K562 (cell line): ENCODE data around the gene SUPT5H. TPM values are rescaled to one million over a fixed set of nuclear protein-coding genes. Genes with fewer than 3 reads are reported as not detected.

Experiments used
- ETV5 ChIP-seq: sonication (generic); formaldehyde crosslinking; IDR thresholded peaks from 2 replicates; pipeline ENCODE4 v1.4.0; 2020; ENCODE audit warnings: low read depth, mild to moderate bottlenecking, missing genetic modification reagents
- FIP1L1 ChIP-seq: fragments of 200-400 bp; formaldehyde crosslinking; IDR thresholded peaks from 2 replicates; pipeline ENCODE4 v1.6.1; 2018; ENCODE audit warnings: mild to moderate bottlenecking, low read depth, low read length; ENCODE audit not compliant: poor library complexity, severe bottlenecking
- HNRNPUL1 ChIP-seq: fragments of 200-400 bp; formaldehyde crosslinking; IDR thresholded peaks from 2 replicates; pipeline ENCODE4 v1.6.1; 2017; ENCODE audit warnings: low read length
- ILF3 ChIP-seq: fragments of 450-650 bp; IDR thresholded peaks from 2 replicates; pipeline ENCODE4 v1.6.1; 2018; ENCODE audit warnings: antibody characterized with exemption, mild to moderate bottlenecking, moderate library complexity, borderline replicate concordance
- ILK ChIP-seq: fragments of 450-650 bp; IDR thresholded peaks from 2 replicates; pipeline ENCODE4 v1.6.1; 2016; ENCODE audit warnings: missing genetic modification characterization, low read depth, mild to moderate bottlenecking, missing compliant biosample characterization, moderate library complexity, borderline replicate concordance
- MED1 ChIP-seq: sonication (generic); formaldehyde crosslinking; IDR thresholded peaks from 2 replicates; pipeline ENCODE4 v1.8.1; 2023; ENCODE audit warnings: missing genetic modification reagents, borderline replicate concordance
- MTA3 ChIP-seq: fragments of 450-650 bp; formaldehyde crosslinking; IDR thresholded peaks from 2 replicates; pipeline ENCODE4 v1.6.1; 2017; ENCODE audit warnings: mild to moderate bottlenecking, borderline replicate concordance
- PML ChIP-seq: IDR thresholded peaks from 2 replicates; pipeline ENCODE4 v1.6.1; 2012; ENCODE audit warnings: low read length, inconsistent platforms
- RCOR1 ChIP-seq, 2 experiments: IDR thresholded peaks; 2 replicates each; pipeline ENCODE4 v1.6.1; 2012; ENCODE audit warnings: low read depth in 2 of 2, low read length in 2 of 2, borderline replicate concordance in 1 of 2, improper control_type of control experiment in 1 of 2
- SMARCB1 ChIP-seq: IDR thresholded peaks from 2 replicates; pipeline ENCODE4 v1.6.1; 2011; ENCODE audit warnings: improper control_type of control experiment, low read depth; ENCODE audit not compliant: insufficient read length
- TEAD1 ChIP-seq, 2 experiments: fragments of 450-650 bp in 1 of 2; sonication (generic) in 1 of 2; formaldehyde crosslinking; IDR thresholded peaks; 2 replicates each; pipeline versions ENCODE4 v1.4.0 to v1.8.0; 2020 to 2022; ENCODE audit warnings: mild to moderate bottlenecking in 2 of 2, missing genetic modification reagents in 1 of 2
- ZBTB1 ChIP-seq: sonication (generic); formaldehyde crosslinking; IDR thresholded peaks from 2 replicates; pipeline ENCODE4 v1.8.1; 2023; ENCODE audit warnings: missing genetic modification reagents, low read depth, mild to moderate bottlenecking, borderline replicate concordance
- ZFX ChIP-seq: sonication (generic); formaldehyde crosslinking; IDR thresholded peaks from 2 replicates; pipeline ENCODE4 v1.8.0; 2022; ENCODE audit warnings: mild to moderate bottlenecking, missing genetic modification reagents, moderate library complexity
- polyA plus RNA-seq, 8 experiments: library from polyadenylated mRNA; depleted of rRNA in 4 of 8; stranded (reverse) in 5 of 8; unstranded in 3 of 8; fragments of >200 nt; fragmentation: Nextera tagmentation in 2 of 8; fragmentation: Illumina TruSeq in 1 of 8; extraction: Ambion mirVana in 2 of 8; extraction: Trizol in 1 of 8; gene quantifications; 2 replicates each; pipeline versions ENCODE4 v1.2.1 to v1.2.3, GENCODE V29; 2011 to 2014; ENCODE audit warnings: inconsistent platforms in 1 of 8, missing spikeins in 1 of 8
- total RNA-seq, 7 experiments: library from RNA; depleted of rRNA in 6 of 7; stranded (reverse); fragments of >200 nt in 6 of 7; fragmentation: Illumina TruSeq in 2 of 7; extraction: Trizol in 2 of 7; gene quantifications; 2 replicates each; pipeline versions ENCODE4 v1.2.1 to v1.2.3, GENCODE V29; 2011 to 2021; ENCODE audit warnings: low replicate concordance in 1 of 7
- TF ChIP-seq, protein P1 (sequence below): fragments of 200-600 bp; sonication (generic); IDR thresholded peaks from one replicate; pipeline ENCODE4 v1.6.1; 2012; ENCODE audit warnings: mild to moderate bottlenecking, low read depth, low read length, inconsistent platforms
- TF ChIP-seq, protein P2 (sequence below): sonication (generic); formaldehyde crosslinking; IDR thresholded peaks from 2 replicates; pipeline ENCODE4 v1.8.0; 2022; ENCODE audit warnings: missing genetic modification reagents, mild to moderate bottlenecking, moderate library complexity, borderline replicate concordance

SUPT5H gene
- total and polyA plus RNA-seq, 9 of the 15 experiments (the other 6 are each of a cell fraction or from before 2014, with no cell fraction given): 13.3 to 85.9 (median 35.9) TPM

DNA sequence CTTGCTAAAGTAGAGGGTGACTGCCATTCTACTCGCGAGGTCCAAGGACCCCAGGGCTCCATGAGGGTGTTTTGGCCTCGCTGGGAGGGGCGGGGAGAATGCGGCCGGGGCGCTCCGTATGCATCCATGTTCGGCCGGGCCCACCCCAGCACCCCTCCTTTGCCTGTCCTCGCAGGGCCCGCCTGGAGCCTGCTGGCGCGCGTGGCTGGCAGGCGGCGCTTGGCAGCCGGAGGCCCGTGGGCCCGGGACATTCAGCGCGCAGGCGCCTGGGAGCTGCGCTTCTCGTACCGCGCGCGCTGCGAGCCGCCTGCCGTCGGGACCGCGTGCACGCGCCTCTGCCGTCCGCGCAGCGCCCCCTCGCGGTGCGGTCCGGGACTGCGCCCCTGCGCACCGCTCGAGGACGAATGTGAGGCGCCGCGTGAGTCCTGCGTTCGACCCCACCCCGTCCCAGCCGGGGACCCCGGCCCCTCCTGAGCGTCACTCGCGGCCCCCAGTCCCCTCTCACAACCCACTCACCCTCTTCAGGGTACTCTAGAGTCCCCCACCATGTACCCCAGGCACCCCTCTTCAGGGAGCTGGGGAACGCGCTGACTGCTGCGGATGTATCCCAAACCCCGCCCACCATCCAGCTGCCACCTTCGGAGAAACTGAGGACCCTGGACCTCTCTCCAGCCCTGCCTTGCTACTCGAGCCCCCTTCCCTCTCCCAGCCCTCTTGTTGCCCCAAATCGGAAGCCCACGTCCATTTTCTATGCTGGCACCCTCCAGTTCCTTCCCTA is 57.4 kb downstream of the SUPT5H start (continued):
- TF ChIP-seq TEAD1 (CRISPR knock-in tag; IDR thresholded peaks at IDR 0.05) (peak in 1 of 2 experiments; percentile 97; a peak in 2 of 4 replicates), ILK (tag) (no peak), ETV5 (CRISPR knock-in tag) (peak; percentile 51; the same call in 1 of the 2 replicates), FIP1L1 (peak; percentile 80), MED1 (CRISPR knock-in tag) (peak; percentile 98; the same call in 1 of the 2 replicates), RCOR1 (IDR thresholded peaks at IDR 0.05; ENCODE audit: borderline replicate concordance in 1 of 2, low read depth in 2 of 2, low read length in 2 of 2) (peak in 1 of 2 experiments; percentile 44; a peak in 1 of 4 replicates), MTA3 (peak; percentile 57; the same call in 1 of the 2 replicates), HNRNPUL1 (no peak), ZFX (CRISPR knock-in tag) (peak; percentile 86), ZBTB1 (CRISPR knock-in tag) (peak; percentile 95), SMARCB1 (no peak), PML (no peak), ILF3 (no peak)
- TF ChIP-seq, protein P1, sequence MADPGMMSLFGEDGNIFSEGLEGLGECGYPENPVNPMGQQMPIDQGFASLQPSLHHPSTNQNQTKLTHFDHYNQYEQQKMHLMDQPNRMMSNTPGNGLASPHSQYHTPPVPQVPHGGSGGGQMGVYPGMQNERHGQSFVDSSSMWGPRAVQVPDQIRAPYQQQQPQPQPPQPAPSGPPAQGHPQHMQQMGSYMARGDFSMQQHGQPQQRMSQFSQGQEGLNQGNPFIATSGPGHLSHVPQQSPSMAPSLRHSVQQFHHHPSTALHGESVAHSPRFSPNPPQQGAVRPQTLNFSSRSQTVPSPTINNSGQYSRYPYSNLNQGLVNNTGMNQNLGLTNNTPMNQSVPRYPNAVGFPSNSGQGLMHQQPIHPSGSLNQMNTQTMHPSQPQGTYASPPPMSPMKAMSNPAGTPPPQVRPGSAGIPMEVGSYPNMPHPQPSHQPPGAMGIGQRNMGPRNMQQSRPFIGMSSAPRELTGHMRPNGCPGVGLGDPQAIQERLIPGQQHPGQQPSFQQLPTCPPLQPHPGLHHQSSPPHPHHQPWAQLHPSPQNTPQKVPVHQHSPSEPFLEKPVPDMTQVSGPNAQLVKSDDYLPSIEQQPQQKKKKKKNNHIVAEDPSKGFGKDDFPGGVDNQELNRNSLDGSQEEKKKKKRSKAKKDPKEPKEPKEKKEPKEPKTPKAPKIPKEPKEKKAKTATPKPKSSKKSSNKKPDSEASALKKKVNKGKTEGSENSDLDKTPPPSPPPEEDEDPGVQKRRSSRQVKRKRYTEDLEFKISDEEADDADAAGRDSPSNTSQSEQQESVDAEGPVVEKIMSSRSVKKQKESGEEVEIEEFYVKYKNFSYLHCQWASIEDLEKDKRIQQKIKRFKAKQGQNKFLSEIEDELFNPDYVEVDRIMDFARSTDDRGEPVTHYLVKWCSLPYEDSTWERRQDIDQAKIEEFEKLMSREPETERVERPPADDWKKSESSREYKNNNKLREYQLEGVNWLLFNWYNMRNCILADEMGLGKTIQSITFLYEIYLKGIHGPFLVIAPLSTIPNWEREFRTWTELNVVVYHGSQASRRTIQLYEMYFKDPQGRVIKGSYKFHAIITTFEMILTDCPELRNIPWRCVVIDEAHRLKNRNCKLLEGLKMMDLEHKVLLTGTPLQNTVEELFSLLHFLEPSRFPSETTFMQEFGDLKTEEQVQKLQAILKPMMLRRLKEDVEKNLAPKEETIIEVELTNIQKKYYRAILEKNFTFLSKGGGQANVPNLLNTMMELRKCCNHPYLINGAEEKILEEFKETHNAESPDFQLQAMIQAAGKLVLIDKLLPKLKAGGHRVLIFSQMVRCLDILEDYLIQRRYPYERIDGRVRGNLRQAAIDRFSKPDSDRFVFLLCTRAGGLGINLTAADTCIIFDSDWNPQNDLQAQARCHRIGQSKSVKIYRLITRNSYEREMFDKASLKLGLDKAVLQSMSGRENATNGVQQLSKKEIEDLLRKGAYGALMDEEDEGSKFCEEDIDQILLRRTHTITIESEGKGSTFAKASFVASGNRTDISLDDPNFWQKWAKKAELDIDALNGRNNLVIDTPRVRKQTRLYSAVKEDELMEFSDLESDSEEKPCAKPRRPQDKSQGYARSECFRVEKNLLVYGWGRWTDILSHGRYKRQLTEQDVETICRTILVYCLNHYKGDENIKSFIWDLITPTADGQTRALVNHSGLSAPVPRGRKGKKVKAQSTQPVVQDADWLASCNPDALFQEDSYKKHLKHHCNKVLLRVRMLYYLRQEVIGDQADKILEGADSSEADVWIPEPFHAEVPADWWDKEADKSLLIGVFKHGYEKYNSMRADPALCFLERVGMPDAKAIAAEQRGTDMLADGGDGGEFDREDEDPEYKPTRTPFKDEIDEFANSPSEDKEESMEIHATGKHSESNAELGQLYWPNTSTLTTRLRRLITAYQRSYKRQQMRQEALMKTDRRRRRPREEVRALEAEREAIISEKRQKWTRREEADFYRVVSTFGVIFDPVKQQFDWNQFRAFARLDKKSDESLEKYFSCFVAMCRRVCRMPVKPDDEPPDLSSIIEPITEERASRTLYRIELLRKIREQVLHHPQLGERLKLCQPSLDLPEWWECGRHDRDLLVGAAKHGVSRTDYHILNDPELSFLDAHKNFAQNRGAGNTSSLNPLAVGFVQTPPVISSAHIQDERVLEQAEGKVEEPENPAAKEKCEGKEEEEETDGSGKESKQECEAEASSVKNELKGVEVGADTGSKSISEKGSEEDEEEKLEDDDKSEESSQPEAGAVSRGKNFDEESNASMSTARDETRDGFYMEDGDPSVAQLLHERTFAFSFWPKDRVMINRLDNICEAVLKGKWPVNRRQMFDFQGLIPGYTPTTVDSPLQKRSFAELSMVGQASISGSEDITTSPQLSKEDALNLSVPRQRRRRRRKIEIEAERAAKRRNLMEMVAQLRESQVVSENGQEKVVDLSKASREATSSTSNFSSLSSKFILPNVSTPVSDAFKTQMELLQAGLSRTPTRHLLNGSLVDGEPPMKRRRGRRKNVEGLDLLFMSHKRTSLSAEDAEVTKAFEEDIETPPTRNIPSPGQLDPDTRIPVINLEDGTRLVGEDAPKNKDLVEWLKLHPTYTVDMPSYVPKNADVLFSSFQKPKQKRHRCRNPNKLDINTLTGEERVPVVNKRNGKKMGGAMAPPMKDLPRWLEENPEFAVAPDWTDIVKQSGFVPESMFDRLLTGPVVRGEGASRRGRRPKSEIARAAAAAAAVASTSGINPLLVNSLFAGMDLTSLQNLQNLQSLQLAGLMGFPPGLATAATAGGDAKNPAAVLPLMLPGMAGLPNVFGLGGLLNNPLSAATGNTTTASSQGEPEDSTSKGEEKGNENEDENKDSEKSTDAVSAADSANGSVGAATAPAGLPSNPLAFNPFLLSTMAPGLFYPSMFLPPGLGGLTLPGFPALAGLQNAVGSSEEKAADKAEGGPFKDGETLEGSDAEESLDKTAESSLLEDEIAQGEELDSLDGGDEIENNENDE: no peak
- TF ChIP-seq, protein P2, sequence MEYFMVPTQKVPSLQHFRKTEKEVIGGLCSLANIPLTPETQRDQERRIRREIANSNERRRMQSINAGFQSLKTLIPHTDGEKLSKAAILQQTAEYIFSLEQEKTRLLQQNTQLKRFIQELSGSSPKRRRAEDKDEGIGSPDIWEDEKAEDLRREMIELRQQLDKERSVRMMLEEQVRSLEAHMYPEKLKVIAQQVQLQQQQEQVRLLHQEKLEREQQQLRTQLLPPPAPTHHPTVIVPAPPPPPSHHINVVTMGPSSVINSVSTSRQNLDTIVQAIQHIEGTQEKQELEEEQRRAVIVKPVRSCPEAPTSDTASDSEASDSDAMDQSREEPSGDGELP (CRISPR knock-in tag): peak; percentile 76
